K562 (cell line): ENCODE measurements around the gene VENTX. TPM values are rescaled to one million over a fixed set of nuclear protein-coding genes. Genes with fewer than 3 reads are reported as not detected.
A peak's percentile ranks its signal among the peaks of the same experiment; 100 is the strongest.

Experiments
- BACH1 ChIP-seq: fragments of 200-800 bp; sonication (Bioruptor generic); IDR thresholded peaks from 2 replicates; pipeline ENCODE4 v1.6.1; 2016; ENCODE audit warnings: missing genetic modification characterization, missing compliant biosample characterization
- DPF2 ChIP-seq: fragments of 450-650 bp; IDR thresholded peaks from 2 replicates; pipeline ENCODE4 v1.6.1; 2016
- FOXA3 ChIP-seq, 2 experiments: fragments of 450-650 bp in 1 of 2; sonication (generic) in 1 of 2; formaldehyde crosslinking; IDR thresholded peaks in 1 of 2; conservative IDR thresholded peaks in 1 of 2; 2 replicates each; pipeline versions ENCODE4 v1.4.0 to v1.8.0; 2020 to 2022; ENCODE audit warnings: mild to moderate bottlenecking in 2 of 2, missing genetic modification reagents in 1 of 2
- GATAD2A ChIP-seq: fragments of 450-650 bp; IDR thresholded peaks from 2 replicates; pipeline ENCODE4 v1.6.1; 2017
- KLF1 ChIP-seq: fragments of 450-650 bp; IDR thresholded peaks from 2 replicates; pipeline ENCODE4 v1.6.1; 2016; ENCODE audit warnings: missing genetic modification characterization, missing compliant biosample characterization
- NEUROD1 ChIP-seq: fragments of 150-350 bp; IDR thresholded peaks from 2 replicates; pipeline ENCODE4 v1.6.1; 2014; ENCODE audit warnings: borderline replicate concordance, low read length, low read depth; ENCODE audit not compliant: partially characterized antibody
- NR3C1 ChIP-seq: sonication (generic); formaldehyde crosslinking; IDR thresholded peaks from 2 replicates; pipeline ENCODE4 v1.8.1; 2022; ENCODE audit warnings: missing genetic modification reagents
- NUFIP1 ChIP-seq: fragments of 450-650 bp; IDR thresholded peaks from 2 replicates; pipeline ENCODE4 v1.6.1; 2018; ENCODE audit not compliant: partially characterized antibody
- PHF8 ChIP-seq: fragments of 200-600 bp; sonication (generic); IDR thresholded peaks from 2 replicates; pipeline ENCODE4 v1.6.1; 2012; ENCODE audit warnings: mixed run types, mild to moderate bottlenecking, inconsistent platforms, low read length, moderate library complexity, borderline replicate concordance
- POLR2B ChIP-seq: fragments of 450-650 bp; IDR thresholded peaks from 2 replicates; pipeline ENCODE4 v1.6.1; 2018; ENCODE audit warnings: low read depth; ENCODE audit not compliant: partially characterized antibody
- RBM22 ChIP-seq: fragments of 200-400 bp; formaldehyde crosslinking; IDR thresholded peaks from 2 replicates; pipeline ENCODE4 v1.6.1; 2018; ENCODE audit warnings: low read length, low read depth; ENCODE audit not compliant: poor library complexity, severe bottlenecking
- SP1 ChIP-seq: sonication (generic); formaldehyde crosslinking; IDR thresholded peaks from 2 replicates; pipeline ENCODE4 v1.8.1; 2022; ENCODE audit warnings: mild to moderate bottlenecking, missing genetic modification reagents
- WHSC1 ChIP-seq: IDR thresholded peaks from one replicate; pipeline ENCODE4 v1.6.1; 2012; ENCODE audit warnings: low read length, control low read depth, inconsistent platforms
- ZBED1 ChIP-seq: IDR thresholded peaks from 2 replicates; pipeline ENCODE4 v1.6.1; 2014
- ZC3H11A ChIP-seq: IDR thresholded peaks from 2 replicates; pipeline ENCODE4 v1.6.1; 2012; ENCODE audit warnings: low read depth, low read length, improper control_type of control experiment
- ZC3H8 ChIP-seq: fragments of 450-650 bp; IDR thresholded peaks from 2 replicates; pipeline ENCODE4 v1.6.1; 2017
- ZFP1 ChIP-seq: fragments of 450-650 bp; formaldehyde crosslinking; IDR thresholded peaks from 2 replicates; pipeline ENCODE4 v1.4.0; 2020; ENCODE audit warnings: mild to moderate bottlenecking, mixed read lengths
- ZFX ChIP-seq: sonication (generic); formaldehyde crosslinking; IDR thresholded peaks from 2 replicates; pipeline ENCODE4 v1.8.0; 2022; ENCODE audit warnings: mild to moderate bottlenecking, missing genetic modification reagents, moderate library complexity
- ZNF134 ChIP-seq: fragments of 250-450 bp; sonication (Bioruptor Pico); conservative IDR thresholded peaks from 2 replicates; pipeline ENCODE4 v1.4.0; 2020
- ZNF140 ChIP-seq: fragments of 250-450 bp; sonication (Bioruptor Pico); IDR thresholded peaks from 2 replicates; pipeline ENCODE4 v1.8.0; 2021; ENCODE audit warnings: moderate library complexity, mild to moderate bottlenecking, inconsistent platforms
- ZNF217 ChIP-seq: sonication (generic); formaldehyde crosslinking; IDR thresholded peaks from 2 replicates; pipeline ENCODE4 v1.8.0; 2022; ENCODE audit warnings: mild to moderate bottlenecking, missing genetic modification reagents
- ZNF232 ChIP-seq: sonication (generic); formaldehyde crosslinking; IDR thresholded peaks from 2 replicates; pipeline ENCODE4 v1.8.0; 2022; ENCODE audit warnings: mild to moderate bottlenecking, missing genetic modification reagents
- ZNF507 ChIP-seq: conservative IDR thresholded peaks from 2 replicates; pipeline ENCODE4 v1.6.1; 2017; ENCODE audit warnings: missing genetic modification characterization, missing compliant biosample characterization
- ZNF57 ChIP-seq: fragments of 450-650 bp; formaldehyde crosslinking; IDR thresholded peaks from 2 replicates; pipeline ENCODE4 v1.4.0; 2020; ENCODE audit warnings: mild to moderate bottlenecking, moderate library complexity
- ZNF695 ChIP-seq: fragments of 450-650 bp; formaldehyde crosslinking; IDR thresholded peaks from 2 replicates; pipeline ENCODE4 v1.4.0; 2020; ENCODE audit warnings: mild to moderate bottlenecking, moderate library complexity
- ZSCAN29 ChIP-seq: fragments of 450-650 bp; IDR thresholded peaks from 2 replicates; pipeline ENCODE4 v1.6.1; 2017
- polyA plus RNA-seq, 8 experiments: library from polyadenylated mRNA; depleted of rRNA in 4 of 8; stranded (reverse) in 5 of 8; unstranded in 3 of 8; fragments of >200 nt; fragmentation: Nextera tagmentation in 2 of 8; fragmentation: Illumina TruSeq in 1 of 8; extraction: Ambion mirVana in 2 of 8; extraction: Trizol in 1 of 8; gene quantifications; 2 replicates each; pipeline versions ENCODE4 v1.2.1 to v1.2.3, GENCODE V29; 2011 to 2014; ENCODE audit warnings: inconsistent platforms in 1 of 8, missing spikeins in 1 of 8
- total RNA-seq, 7 experiments: library from RNA; depleted of rRNA in 6 of 7; stranded (reverse); fragments of >200 nt in 6 of 7; fragmentation: Illumina TruSeq in 2 of 7; extraction: Trizol in 2 of 7; gene quantifications; 2 replicates each; pipeline versions ENCODE4 v1.2.1 to v1.2.3, GENCODE V29; 2011 to 2021; ENCODE audit warnings: low replicate concordance in 1 of 7
- TF ChIP-seq, protein P1 (sequence below): fragments of 250-450 bp; sonication (Bioruptor Pico); IDR thresholded peaks from 2 replicates; pipeline ENCODE4 v1.5.0; 2022; ENCODE audit warnings: mild to moderate bottlenecking
- TF ChIP-seq, protein P2 (sequence below): IDR thresholded peaks from 2 replicates; pipeline ENCODE4 v1.6.1; 2011; ENCODE audit not compliant: insufficient read length; ENCODE audit errors: extremely low read depth
- TF ChIP-seq, protein P3 (sequence below): fragments of 450-650 bp; IDR thresholded peaks from 2 replicates; pipeline ENCODE4 v1.6.1; 2016; ENCODE audit warnings: antibody characterized with exemption

Gene VENTX
- total and polyA plus RNA-seq, 9 of the 15 experiments (the other 6 are each of a cell fraction or from before 2014, with no cell fraction given): 0.07 to 0.70 (median 0.20) TPM; not detected in 1

DNA sequence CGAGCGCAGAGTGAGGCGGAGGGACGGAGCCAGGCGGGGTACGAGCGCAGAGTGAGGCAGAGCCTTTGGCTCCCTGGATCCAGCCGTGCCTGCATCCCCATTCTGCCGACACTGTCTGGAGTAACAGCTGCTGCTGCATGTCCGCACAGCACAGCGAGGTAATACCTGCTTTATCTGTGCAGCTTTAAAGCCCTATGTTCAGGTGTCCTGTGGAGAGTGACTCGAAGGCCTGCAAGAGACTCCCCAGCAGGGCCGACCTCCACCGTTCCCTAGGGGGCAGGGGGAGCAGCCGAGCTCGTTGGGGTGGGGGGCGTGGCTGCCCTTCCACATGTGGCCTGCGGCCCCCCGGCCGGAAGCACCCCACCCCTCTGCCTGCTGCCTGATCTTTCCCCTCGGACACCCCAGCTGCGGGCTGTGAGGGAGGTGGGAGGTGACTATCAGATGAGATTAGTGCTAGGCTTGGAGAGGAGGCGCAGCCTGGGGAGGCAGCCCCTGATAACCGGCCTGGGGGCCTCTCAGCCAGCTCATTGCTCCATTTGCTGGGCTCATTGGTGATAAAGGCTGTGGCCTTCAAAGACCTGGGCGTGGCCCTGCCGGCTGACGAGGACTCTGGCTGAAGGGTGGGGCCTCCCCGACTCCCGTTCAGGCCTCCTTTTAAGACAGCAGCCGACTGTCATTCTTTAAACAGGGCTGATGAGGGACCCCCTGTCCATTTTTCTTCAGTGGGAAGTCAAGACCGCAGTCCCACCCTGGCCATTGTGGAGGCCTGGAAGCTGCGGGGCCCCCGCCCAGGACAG lies 8.0 kb downstream of the VENTX start (continued):
- no peak for TF ChIP-seq POLR2B
- no peak for TF ChIP-seq ZBED1
- 0 out of 2 replicates have a peak, but pooled peaks have one; percentile 48 for TF ChIP-seq GATAD2A
- TF ChIP-seq ZFP1: no peak
- TF ChIP-seq ZNF232 (CRISPR knock-in tag): no peak
- TF ChIP-seq, protein P1, sequence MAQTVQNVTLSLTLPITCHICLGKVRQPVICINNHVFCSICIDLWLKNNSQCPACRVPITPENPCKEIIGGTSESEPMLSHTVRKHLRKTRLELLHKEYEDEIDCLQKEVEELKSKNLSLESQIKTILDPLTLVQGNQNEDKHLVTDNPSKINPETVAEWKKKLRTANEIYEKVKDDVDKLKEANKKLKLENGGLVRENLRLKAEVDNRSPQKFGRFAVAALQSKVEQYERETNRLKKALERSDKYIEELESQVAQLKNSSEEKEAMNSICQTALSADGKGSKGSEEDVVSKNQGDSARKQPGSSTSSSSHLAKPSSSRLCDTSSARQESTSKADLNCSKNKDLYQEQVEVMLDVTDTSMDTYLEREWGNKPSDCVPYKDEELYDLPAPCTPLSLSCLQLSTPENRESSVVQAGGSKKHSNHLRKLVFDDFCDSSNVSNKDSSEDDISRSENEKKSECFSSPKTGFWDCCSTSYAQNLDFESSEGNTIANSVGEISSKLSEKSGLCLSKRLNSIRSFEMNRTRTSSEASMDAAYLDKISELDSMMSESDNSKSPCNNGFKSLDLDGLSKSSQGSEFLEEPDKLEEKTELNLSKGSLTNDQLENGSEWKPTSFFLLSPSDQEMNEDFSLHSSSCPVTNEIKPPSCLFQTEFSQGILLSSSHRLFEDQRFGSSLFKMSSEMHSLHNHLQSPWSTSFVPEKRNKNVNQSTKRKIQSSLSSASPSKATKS (CRISPR knock-in tag): no peak
- TF ChIP-seq ZNF507 (tag): no peak
- TF ChIP-seq ZC3H8: no peak
- no peak for TF ChIP-seq NR3C1 (CRISPR knock-in tag)
- no peak for TF ChIP-seq NUFIP1
- no peak for TF ChIP-seq ZNF695 (CRISPR knock-in tag)
- TF ChIP-seq ZNF217 (CRISPR knock-in tag): no peak
- TF ChIP-seq ZNF57 (CRISPR knock-in tag): no peak
- TF ChIP-seq ZSCAN29: no peak
- peak; percentile 88 for TF ChIP-seq DPF2
- TF ChIP-seq BACH1 (tag): no peak
- TF ChIP-seq FOXA3 (CRISPR knock-in tag; conservative IDR thresholded peaks at IDR 0.05 in 1 of 2, IDR thresholded peaks at IDR 0.05 in 1 of 2): no peak
- no peak for TF ChIP-seq ZC3H11A
- no peak for TF ChIP-seq RBM22
- TF ChIP-seq ZNF134: no peak
- 0 out of 2 replicates have a peak, but pooled peaks have one; percentile 45 for TF ChIP-seq KLF1
- TF ChIP-seq NEUROD1: peak; percentile 75
- peak; percentile 70 for TF ChIP-seq ZFX (CRISPR knock-in tag)
- 0 out of 2 replicates have a peak, but pooled peaks have one; percentile 43 for TF ChIP-seq SP1 (CRISPR knock-in tag)
- TF ChIP-seq, protein P2, sequence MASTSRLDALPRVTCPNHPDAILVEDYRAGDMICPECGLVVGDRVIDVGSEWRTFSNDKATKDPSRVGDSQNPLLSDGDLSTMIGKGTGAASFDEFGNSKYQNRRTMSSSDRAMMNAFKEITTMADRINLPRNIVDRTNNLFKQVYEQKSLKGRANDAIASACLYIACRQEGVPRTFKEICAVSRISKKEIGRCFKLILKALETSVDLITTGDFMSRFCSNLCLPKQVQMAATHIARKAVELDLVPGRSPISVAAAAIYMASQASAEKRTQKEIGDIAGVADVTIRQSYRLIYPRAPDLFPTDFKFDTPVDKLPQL: no peak
- no peak; the same call in 1 of the 2 replicates for TF ChIP-seq PHF8
- no peak for TF ChIP-seq ZNF140 (CRISPR knock-in tag)
- TF ChIP-seq, protein P3, sequence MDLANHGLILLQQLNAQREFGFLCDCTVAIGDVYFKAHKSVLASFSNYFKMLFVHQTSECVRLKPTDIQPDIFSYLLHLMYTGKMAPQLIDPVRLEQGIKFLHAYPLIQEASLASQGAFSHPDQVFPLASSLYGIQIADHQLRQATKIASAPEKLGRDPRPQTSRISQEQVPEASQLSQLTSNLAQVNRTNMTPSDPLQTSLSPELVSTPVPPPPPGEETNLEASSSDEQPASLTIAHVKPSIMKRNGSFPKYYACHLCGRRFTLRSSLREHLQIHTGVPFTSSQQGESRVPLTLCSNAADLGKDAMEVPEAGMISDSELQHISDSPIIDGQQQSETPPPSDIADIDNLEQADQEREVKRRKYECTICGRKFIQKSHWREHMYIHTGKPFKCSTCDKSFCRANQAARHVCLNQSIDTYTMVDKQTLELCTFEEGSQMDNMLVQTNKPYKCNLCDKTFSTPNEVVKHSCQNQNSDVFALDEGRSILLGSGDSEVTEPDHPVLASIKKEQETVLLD: peak; percentile 69
- TF ChIP-seq WHSC1: no peak
